Amniotic epithelial cell (primary cell): ENCODE measurements around the gene CLDN15.
A peak's percentile ranks its signal among the peaks of the same experiment; 100 is the strongest.
"Not testable (repeated sequence)": the region's sequence is repeated elsewhere in the genome, so short reads cannot be mapped to it uniquely, and the experiment has no call there.

Source experiments
- DNase-seq: peaks from one replicate; pipeline ENCODE4 v3.0.0-alpha.2; 2010; ENCODE audit warnings: low read depth

CLDN15 gene, protein sequence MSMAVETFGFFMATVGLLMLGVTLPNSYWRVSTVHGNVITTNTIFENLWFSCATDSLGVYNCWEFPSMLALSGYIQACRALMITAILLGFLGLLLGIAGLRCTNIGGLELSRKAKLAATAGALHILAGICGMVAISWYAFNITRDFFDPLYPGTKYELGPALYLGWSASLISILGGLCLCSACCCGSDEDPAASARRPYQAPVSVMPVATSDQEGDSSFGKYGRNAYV

DNA sequence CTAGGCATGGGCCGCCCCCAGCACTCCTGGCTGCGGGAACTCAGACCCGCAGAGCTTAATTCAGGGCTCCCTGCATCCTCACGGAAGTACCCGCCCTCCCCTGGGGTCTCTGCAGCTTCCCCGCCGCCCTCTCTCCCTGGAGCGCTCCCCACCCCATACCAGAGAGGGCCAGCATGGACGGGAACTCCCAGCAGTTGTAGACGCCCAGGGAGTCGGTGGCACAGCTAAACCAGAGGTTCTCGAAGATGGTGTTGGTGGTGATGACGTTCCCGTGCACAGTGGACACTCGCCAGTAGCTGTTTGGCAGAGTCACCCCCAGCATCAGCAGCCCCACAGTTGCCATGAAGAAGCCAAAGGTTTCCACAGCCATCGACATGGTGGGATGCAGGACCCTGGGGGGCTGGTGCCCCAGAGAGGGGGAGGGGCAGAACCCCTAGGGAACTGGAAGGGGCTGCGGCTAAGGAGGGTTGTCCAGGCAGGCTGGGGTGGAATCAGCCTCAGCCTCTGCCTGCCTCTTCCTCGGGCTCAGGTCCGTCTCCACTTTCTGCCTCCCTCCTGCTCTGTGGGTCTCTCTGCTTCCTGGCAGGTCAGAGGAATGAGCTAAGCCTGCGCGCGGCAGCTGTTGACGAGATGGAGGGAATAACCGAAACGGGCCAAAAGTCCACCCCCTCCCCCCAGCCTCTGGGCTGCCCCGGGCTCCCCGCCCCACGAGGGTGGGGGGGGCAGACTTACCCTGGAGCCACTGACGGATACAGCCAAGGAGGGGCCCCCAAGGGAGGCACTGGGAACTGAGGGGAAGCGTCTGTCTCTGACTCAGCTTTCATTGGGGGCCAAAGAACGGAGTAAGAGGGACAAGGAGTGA, at the start of gene CLDN15:
CLDN15 (minus strand) TSS at position 597 of the 862 bp plus-strand sequence; CDS start at position 376, 221 bp downstream.
- DNase-seq: peak; percentile 79

DNA sequence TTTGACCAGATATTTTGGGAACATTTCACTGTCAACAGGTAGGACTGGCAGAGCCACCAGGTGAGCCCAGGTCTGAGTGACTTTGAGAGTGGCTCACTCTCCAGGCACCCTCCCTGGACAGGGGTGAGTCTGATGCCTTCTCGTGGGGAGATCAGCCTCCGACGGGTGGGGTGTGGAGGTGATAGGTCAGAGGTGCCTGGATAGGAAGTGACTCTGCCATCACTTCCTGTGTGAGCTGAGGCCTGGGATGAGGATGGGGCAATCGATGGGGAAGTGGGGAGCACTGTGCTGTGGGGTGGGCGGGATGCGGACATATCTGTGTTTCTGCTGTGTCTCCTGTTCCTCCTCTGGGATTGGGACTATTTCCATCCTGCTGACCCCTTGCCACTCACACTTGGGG, 49.4 kb upstream of the CLDN15 start:
- no peak for DNase-seq

DNA sequence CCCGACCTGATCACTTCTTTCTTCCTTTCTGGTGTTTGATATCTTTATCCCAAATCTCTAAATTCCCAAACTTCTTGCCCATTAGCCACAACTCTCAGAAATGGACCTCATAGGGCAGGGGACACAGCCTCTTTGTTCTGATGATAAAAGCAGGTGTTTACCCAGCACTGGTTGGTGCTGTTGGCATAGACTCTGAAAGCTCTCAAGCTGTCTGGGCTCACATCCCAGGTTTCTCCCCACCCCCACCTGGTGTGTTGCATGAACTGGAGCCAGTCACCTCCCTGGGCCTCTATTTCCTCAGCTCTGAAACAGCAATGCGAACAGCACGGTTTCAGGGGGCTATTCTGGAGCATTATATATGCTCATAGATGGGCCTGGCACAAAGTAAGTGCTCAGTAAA, 48.3 kb upstream of the CLDN15 start:
- DNase-seq: not testable (repeated sequence)

DNA sequence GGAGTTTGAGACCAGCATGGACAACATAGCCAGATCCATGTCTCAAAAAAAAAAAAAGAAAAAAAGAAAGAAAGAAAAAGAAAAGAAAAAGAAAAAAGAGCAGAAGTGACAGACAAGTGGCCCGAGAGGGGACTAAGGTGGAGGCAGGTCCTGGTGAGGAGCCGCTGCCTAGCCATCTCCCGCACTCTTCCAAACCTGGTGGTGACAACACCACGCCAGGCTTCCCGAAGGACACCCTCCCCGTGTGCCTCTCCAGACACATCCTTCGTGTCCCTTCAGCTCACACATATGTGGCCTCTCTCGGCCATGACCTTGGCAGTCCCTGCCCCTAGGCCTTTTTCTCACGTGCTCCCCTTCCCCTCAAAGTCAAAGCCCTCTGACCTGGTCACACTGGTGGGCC, 47.6 kb upstream of the CLDN15 start:
- no peak for DNase-seq

DNA sequence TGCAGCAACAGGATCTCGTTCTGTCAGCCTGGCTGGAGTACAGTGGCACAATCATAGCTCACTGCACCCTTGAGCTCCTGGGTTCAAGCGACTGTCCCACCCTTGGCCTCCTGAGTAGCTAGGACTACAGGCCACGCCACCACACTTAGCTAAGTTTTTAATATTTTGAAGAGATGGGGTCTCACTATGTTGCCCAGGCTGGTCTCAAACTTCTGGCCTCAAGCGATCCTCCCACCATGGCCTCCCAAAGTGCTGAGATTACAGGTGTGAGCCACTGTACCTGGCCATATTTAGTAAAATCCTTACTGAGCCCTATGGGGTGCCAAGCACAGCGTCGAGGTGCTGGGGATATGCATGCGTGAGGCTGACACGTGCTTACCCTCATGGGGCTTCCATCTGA, 43.3 kb upstream of the CLDN15 start:
- not testable (repeated sequence) for DNase-seq

DNA sequence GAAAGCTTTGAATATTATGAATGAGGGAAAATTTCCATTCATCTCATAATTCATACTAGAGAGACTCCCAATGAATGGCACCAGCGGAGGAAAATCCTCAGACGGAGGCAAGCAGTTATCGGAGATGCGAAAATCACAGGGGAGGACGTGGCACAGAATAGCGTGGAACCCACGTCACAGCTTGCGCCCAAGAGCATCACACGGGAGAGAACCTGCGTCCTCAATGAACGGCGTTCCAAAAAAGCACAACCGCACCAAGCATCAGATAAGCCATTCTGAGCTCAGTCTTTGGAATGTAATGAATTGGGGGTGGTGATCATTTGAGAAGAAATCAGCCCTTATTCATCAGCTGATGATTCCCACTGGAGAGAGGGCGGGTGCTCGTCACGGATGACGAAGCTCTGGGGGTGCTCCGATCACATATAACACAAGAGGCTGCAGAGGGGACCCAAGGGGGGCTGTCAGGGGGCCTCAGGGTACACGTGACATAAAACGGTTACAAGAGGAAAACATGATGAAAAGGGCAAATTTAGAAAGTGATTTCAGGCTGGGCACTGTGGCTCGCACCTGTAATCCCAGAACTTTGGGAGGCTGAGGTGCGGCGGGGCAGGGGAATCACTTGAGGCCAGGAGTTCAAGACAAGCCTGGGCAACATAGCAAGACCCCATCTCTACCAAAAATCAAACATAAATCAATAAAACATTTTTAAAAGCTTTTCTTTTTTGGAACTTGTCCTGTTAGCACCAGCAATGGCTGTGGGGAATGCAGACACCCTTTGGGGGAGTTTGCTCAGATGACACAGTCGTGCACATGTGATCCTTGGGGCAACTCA, 41.1 kb upstream of the CLDN15 start:
- DNase-seq: no peak

DNA sequence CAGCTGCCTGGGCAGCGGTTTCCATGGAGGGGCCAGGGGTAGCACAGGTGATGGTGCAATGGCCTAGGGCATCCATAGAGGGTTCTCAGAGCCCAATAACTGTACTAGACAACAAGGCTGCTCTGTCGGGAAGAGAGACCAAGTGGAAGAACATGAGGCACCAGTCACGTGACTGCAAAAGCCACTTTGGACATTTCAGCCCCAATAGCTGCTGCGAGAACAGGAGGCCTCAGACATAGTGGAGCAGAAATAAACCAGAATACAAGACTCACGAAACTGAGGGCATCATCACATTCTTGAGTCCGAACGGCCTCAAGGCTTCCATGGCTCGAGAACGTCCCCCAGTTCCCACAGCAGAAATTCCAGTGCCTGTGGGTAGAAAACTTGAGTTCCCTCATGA, 39.6 kb upstream of the CLDN15 start:
- DNase-seq: no peak

DNA sequence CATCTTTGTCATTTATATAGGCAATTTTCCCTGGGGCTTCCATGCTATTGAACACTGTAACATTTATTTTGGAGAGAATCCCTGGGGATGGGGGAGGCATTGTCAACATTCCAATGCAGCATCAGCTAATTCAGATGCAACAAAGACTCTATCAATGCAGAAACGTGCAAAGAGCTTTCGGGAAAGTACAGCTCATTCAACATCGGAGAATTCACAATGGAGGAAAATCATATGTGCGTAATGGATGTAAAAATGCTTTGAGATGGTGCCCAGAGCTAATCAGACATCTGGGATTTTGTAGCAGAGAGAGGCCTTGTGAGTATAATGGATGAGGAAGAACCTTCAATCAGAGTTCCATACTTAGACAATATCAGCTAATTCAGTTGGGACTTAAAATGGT, 35.6 kb upstream of the CLDN15 start:
- no peak for DNase-seq

DNA sequence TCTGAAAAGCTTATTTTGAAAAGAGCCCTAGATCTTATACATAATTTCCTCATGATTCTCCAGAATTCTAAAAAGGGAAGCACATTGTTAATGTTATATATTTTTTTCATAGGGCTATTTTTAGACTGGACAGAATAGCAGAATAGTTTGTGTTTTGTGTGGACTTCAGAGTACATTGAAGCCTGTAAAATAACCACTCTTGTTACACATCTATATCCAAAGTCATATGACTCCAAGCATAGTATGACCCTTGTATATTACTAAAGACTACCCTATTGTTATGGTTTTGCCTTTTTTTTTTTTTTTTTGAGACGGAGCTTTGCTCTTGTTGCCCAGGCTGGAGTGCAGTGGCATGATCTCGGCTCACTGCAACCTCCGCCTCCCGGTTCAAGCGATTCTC, 33.4 kb upstream of the CLDN15 start:
- DNase-seq: no peak

DNA sequence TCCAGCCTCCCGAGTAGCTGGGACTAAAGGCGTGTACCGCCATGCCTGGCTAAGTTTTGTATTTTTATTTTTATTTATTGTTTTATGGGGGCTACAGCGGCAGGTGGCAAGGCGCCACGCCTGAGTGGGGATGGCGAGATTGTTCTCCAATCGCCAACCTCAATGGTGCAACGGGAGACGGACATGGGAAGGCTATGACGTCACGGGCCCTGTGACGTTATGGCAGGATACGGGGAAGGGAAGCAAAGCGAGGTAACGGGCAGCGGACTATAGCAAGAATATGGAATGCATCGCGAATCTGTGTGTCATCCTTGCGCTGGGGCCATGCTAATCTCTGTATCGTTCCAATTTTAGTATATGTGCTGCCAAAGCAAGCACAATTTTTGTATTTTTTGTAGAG, 32.1 kb upstream of the CLDN15 start:
- DNase-seq: no peak

DNA sequence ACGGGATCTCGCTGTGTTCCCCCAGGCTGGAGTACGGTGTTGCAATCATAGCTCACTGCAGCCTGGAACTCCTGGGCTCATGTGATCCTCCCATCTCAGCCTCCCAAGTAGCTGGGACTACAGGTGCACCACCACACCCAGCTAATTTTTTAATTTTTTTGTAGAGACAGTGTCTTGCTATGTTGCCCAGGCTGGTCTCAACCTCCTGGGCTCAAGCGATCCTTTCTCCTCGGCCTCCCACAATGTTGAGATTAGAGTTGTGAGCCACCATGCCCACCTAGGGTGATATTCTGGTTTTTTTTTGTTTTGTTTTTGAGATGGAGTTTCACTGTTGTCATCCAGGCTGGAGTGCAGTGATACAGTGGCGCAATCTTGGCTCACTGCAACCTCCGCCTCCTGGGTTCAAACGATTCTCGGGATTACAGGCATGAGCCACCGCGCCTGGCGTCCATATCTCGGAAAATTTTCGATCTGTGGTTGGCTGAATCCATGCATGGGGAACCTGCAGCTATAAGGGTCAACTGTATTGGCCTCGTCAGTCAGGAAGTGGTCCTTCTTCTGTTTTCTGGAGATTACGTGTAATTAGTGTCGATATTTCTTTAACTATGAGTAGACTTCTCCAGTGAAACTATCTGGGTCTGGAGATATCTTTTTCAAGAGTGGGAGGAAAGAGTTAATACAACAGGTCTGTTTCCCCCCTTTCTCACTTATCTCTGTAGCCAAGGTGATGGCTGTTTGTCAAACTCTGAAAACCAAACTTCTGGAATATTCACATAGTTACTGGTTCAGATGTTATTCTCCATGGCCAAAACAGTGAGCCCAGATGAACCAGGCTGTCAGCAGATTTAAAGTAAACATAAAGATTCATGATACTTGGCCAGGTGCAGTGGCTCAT, 28.3 kb upstream of the CLDN15 start:
- DNase-seq: peak; percentile 29

DNA sequence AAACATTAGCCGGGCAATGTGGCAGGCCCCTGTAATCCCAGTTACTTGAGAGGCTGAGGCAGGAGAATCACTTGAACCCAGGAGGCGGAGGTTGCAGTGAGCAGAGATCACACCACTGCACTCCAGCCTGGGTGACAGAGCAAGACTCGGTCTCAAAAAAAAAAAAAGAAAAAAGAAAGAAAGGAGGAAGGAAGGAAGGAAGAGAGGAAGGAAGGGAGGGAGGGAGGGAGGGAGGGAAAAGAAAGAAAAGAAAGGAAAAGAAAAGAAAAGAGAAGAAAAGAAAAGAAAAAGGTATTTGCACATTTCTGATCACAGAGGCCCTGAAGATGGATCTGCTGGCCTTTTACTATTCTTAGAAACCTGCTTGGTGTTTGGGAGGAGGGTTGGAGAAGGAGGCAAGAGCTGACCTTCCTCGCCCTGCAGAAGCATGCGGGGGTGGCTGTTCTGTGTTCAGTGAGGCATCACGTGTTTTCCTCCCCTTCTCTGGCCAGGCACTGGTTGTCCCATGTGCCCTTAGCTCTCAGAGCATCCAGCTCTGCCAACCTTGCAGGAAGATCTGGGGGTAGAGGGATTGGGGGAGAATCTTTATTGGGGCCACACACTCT, 26.6 kb upstream of the CLDN15 start:
- peak; percentile 86 for DNase-seq

DNA sequence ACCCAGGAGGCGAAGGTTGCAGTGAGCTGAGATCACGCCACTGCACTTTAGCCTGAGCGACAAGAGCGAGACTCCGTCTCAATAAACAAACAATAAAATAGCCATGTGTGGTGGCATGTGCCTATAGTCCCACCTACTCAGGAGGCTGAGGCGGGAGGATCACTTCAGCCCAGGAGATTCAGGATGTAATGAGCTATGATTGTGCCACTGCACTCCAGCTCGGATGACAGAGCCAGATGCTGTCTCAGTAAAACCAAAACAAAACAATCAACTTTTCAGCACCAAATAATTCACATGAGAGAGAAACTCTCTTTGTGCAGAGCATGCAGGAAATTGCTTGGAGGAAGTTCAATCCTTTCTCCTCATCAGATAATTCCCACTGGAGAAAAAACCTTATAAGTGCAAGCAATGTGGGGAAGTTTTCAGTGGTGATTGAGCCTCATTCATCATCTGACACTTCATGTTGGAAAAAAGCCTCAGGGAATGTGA, 20.7 kb upstream of the CLDN15 start:
- DNase-seq: no peak

DNA sequence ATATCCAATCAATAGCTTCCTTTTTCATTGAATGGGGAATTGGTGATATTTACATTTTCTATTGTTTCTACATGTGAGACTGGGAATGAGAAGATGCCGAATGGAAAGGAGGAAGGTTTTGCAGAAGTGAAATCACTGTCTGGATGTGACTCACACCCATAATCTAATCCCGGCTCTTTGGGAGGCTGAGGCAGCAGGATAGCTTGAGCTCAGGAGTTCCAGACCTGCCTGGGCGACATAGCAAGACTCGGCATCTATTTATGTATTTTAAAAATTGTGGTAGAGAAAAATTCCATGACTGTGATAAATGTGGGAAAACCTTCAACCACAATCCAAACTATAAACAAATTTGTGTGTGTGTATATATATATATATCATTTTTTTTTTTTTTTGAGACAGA, 18.2 kb upstream of the CLDN15 start:
- peak; percentile 58 for DNase-seq

DNA sequence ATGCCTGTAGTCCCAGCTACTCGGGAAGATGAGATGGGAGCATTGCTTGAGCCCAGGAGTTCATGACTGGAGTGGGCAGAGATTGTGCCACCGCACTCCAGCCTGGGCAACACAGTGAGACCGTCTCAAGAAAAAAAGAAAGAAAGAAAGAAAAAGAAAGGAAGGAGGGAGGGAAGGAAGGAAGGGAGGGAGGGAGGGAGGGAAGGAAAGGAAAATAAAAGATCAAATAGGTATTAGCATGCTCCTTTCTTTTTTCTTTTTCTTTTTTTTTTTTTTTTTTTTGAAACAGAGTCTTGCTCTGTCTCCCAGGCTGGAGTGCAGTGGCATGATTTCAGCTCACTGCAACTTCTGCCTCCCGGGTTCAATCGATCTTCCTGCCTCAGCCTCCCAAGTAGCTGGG, 15.6 kb upstream of the CLDN15 start:
- DNase-seq: not testable (repeated sequence)

DNA sequence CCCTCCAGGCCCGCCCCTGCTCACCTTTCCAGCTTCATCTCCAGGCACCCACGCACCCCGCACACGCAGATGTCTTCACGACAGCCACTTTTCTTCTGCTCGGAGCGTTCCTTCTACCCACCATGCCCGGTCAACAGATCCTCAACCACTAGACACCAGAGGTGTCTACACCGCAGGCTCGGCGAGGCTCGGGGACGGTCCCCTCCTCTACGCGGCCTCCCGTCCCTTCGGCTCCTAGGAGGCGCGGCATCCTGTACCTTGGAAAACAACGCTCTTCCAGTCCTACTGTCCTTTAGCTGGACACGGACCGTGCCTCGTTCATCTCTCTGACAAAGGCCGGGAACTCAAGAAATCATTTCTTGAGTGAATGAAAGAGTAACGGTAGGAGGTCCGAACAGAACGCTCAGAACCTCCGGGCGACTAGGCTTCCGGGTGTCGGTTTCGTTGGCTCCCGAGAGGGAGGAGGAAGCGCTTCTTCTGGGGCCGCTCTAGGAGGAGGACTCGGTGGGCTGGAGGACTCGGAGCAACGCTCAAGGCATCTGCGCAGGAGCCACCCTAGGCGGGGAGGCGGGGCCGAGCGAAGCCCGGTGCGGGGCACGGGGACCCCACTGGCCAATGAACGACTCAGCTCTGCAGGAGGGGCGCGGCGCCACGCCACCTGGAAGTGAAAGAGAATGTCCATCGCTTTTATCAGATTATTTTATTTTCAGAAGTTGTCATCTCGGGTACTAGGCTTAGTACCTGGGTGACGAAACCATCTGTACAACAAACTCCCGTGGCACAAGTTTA, 14.5 kb upstream of the CLDN15 start:
- DNase-seq: peak; percentile 97

DNA sequence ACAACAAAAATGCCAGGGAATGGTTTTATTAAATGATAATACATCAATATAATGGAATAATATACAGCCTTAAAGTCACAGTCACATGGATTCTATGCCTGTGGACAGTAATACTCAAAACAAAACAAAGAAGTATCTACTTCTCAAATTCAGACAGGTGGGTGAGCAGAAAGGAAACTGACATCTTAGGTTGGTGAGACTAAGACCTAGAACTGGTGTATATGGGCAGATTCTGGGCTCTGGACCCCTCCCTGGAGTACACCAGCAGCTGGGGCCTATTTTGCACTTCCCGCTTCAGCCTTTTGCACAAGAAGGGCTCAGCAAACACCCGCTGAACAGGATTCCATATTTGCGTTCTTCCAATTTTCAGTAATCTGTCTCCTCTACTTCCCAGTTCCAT, 12.7 kb upstream of the CLDN15 start:
- DNase-seq: no peak

DNA sequence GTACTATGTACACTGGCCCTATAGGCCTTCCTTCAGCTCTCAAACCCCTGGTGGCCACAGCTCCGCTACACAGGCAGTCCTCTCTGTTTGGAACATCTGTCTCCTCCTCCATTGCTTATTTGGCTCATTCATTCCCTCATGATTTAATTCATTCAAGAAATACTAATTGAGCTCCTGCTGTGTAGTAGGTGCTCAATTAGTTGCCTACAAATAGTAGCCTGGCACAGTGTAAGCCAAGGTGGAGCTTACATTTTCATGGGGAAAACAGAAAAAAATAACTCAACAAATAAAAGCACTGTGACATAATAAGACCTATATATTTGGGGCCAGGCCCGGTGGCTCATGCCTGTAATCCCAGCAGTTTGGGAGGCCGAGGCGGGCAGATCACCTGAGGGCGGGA, 10.7 kb upstream of the CLDN15 start:
- no peak for DNase-seq

DNA sequence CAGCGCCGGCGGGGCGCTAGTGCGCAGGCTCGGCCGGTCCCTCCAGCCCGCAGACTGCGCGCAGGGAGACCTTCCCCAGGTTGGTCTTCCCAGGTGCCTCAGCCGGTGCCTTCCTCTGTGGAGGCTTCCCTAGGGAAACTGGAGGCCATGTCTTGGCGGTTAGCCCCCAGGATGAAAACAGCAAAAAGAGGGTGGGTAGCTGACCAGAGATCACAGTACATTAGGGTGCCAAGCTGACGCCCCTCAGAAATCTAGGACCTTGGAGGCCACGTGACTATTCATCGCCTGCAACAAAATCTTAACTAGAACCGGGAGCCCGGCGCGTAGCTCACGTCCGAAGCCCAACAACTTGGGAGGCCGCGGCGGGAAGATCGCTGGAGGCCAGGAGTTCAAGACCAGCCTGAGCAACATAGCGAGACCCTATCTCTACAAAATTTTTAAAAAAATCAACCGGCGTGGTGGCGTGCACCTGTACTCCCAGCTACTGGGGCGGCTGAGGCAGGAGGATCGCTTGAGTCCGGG, 7.6 kb upstream of the CLDN15 start:
- no peak for DNase-seq
